ENCODE results near the gene FLRT1.

DNA sequence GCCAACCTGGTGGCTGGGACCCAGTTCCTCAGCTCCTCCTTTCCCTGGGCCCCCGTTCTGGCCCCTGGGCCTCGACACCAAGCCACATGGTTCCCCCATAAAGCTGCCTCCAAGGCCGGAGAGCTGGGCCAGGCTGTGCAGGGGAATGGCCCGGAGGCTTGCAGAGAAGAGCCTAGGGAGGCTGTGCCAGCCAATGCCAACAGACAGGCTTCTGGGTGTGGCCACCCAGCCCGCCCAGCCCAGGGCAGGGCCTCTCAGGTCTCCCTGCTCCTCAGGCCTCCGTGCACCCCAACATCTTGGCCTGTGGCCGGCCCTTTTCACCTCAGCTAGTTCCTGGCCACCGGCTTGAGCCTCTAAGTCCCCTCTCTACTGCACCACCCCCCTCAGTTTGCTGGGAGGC lies 17.4 kb upstream of the FLRT1 start:
- TF ChIP-seq, protein P1, sequence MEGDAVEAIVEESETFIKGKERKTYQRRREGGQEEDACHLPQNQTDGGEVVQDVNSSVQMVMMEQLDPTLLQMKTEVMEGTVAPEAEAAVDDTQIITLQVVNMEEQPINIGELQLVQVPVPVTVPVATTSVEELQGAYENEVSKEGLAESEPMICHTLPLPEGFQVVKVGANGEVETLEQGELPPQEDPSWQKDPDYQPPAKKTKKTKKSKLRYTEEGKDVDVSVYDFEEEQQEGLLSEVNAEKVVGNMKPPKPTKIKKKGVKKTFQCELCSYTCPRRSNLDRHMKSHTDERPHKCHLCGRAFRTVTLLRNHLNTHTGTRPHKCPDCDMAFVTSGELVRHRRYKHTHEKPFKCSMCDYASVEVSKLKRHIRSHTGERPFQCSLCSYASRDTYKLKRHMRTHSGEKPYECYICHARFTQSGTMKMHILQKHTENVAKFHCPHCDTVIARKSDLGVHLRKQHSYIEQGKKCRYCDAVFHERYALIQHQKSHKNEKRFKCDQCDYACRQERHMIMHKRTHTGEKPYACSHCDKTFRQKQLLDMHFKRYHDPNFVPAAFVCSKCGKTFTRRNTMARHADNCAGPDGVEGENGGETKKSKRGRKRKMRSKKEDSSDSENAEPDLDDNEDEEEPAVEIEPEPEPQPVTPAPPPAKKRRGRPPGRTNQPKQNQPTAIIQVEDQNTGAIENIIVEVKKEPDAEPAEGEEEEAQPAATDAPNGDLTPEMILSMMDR (IDR thresholded peaks at IDR 0.05): no peak
- no peak for TF ChIP-seq POLR2A (IDR thresholded peaks at IDR 0.05)
- TF ChIP-seq POLR2AphosphoS5 (IDR thresholded peaks at IDR 0.05): no peak

Data from gastroesophageal sphincter (tissue), 3 donors.